ENCODE data around the gene SFT2D1.

The SFT2D1 gene

GRCh38 chr6:166274739-166275370 lies 67.5 kb downstream of the SFT2D1 start:
- DNase-seq = no peak

GRCh38 chr6:166274163-166274562 lies 68.2 kb downstream of the SFT2D1 start:
- DNase-seq = no peak

- DNase-seq = no peak
Measured at GRCh38 chr6:166271376-166271765, 71.0 kb downstream of the SFT2D1 start.

- no peak for DNase-seq
Measured at GRCh38 chr6:166270706-166271375, 71.5 kb downstream of the SFT2D1 start.

Measured in stimulated activated CD4-positive, alpha-beta T cell treated with anti-CD3 and anti-CD28 coated beads, Interleukin-2, amount 100 ng/mL, for 24 hours (primary cell).